VCaP (cell line): Measurements from ENCODE around the gene SLC15A3.

Experiments
- H3K27ac ChIP-seq: fragments of 450-650 bp; 2 replicates; pipeline ENCODE4 v1.5.1; 2017
- CTCF ChIP-seq: fragments of 450-650 bp; conservative IDR thresholded peaks from 2 replicates; pipeline ENCODE4 v1.5.1; 2017; ENCODE audit warnings: mild to moderate bottlenecking, moderate library complexity

The SLC15A3 gene

GRCh38 chr11:60945295-60945667, 6.7 kb downstream of the SLC15A3 start:
- no peak for TF ChIP-seq CTCF
- H3K27ac ChIP-seq: no peak overlapping the region

- no peak for TF ChIP-seq CTCF
- no peak overlapping the region for H3K27ac ChIP-seq
Observed at GRCh38 chr11:60944490-60945294, 7.3 kb downstream of the SLC15A3 start.

GRCh38 chr11:60942970-60943565, 8.9 kb downstream of the SLC15A3 start:
- no peak overlapping the region for H3K27ac ChIP-seq
- TF ChIP-seq CTCF: no peak

GRCh38 chr11:60942219-60942618, 9.8 kb downstream of the SLC15A3 start:
- no peak overlapping the region for H3K27ac ChIP-seq
- TF ChIP-seq CTCF: no peak

GRCh38 chr11:60941371-60942119, 10.4 kb downstream of the SLC15A3 start:
- TF ChIP-seq CTCF: no peak
- no peak overlapping the region for H3K27ac ChIP-seq

GRCh38 chr11:60939855-60940254, 12.1 kb downstream of the SLC15A3 start:
- TF ChIP-seq CTCF: no peak
- H3K27ac ChIP-seq: no peak overlapping the region

GRCh38 chr11:60939301-60939700, 12.7 kb downstream of the SLC15A3 start:
- no peak for TF ChIP-seq CTCF

More at GRCh38 chr11:60939301-60939700, 12.7 kb downstream of the SLC15A3 start:
- no peak overlapping the region for H3K27ac ChIP-seq
